ENCODE measurements around the gene BANK1.

GRCh38 chr4:102042871-102043802, 252.6 kb downstream of the BANK1 start:
- TF ChIP-seq, protein P1, sequence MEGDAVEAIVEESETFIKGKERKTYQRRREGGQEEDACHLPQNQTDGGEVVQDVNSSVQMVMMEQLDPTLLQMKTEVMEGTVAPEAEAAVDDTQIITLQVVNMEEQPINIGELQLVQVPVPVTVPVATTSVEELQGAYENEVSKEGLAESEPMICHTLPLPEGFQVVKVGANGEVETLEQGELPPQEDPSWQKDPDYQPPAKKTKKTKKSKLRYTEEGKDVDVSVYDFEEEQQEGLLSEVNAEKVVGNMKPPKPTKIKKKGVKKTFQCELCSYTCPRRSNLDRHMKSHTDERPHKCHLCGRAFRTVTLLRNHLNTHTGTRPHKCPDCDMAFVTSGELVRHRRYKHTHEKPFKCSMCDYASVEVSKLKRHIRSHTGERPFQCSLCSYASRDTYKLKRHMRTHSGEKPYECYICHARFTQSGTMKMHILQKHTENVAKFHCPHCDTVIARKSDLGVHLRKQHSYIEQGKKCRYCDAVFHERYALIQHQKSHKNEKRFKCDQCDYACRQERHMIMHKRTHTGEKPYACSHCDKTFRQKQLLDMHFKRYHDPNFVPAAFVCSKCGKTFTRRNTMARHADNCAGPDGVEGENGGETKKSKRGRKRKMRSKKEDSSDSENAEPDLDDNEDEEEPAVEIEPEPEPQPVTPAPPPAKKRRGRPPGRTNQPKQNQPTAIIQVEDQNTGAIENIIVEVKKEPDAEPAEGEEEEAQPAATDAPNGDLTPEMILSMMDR (conservative IDR thresholded peaks at IDR 0.05 in 1 of 2, IDR thresholded peaks at IDR 0.05 in 1 of 2; ENCODE audit: low read depth in 1 of 2, low read length in 2 of 2), result no peak
- no peak for TF ChIP-seq EZH2 (IDR thresholded peaks at IDR 0.05; ENCODE audit: low read length, missing control alignments)

All from fibroblast of lung (primary cell).